ENCODE measurements around the gene GREM1. TPM values are rescaled to one million over a fixed set of nuclear protein-coding genes. Genes with fewer than 3 reads are reported as not detected.

The GREM1 gene
- total and polyA plus RNA-seq, 4 donors = 0.50 to 6.0 (median 1.5) TPM

DNA sequence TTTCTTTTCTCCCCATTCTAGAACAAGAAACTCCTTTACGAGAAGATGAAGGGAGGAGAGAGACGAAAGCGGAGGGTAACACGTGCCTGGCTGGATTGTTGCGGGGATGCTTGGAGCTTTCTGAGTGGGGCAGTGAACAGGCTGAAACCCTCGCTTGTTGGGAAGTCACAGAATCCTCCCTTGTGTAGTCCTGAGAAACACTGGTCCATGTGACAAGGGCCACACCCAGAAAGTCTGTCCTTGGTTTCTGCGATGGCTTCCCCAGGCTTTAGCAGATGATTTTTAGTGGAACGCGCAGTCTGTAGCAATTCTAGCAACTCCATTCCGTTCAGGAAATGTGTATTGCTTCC is 26.1 kb upstream of the GREM1 start:
- Histone ChIP-seq H3K27me3 (ENCODE audit: control insufficient read depth, insufficient read depth, low read length) (no peaks in the 10 kb centered on the region), H3K9me3 (ENCODE audit: control insufficient read depth, insufficient read depth, low read length) (no peaks in the 10 kb centered on the region), H3K4me1 (ENCODE audit: control insufficient read depth, insufficient read depth, low read length) (no peaks in the 10 kb centered on the region), H3K36me3 (ENCODE audit: control insufficient read depth, insufficient read depth, low read length) (peaks cover 3% of the 10 kb centered on the region), H3K4me3 (ENCODE audit: low read depth, low read length) (no peak overlapping the region), H3K27ac (ENCODE audit: low read depth, low read length) (no peak overlapping the region)
- DNase-seq (ENCODE audit: low read depth in 4 of 6, low spot score in 6 of 6) = no peak
- WGBS (ENCODE audit: insufficient coverage) = 94% methylated on average over 9 of the region's 10 CpGs

DNA sequence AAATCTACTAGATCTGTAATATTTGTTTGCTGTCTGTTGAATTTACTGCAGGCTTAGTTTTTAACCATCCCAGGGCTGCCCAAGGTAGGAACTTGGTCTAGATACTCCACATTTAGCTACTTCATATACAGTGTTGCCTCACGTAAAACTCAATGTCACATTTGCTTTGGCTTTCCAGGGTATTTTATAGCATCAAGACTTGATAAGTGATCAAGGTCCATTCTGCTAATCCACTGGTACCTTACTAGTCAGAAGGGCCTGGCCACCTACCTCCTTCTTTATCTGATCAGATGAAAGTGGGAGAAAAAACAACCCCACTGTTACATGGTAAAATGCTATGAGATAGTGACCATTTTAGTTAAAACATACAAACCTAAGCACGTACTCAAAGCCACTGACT is 25.5 kb upstream of the GREM1 start:
- no peaks in the 10 kb centered on the region for H3K4me1 ChIP-seq (ENCODE audit: control insufficient read depth, insufficient read depth, low read length)
- no peaks in the 10 kb centered on the region for H3K27me3 ChIP-seq (ENCODE audit: control insufficient read depth, insufficient read depth, low read length)
- H3K9me3 ChIP-seq (ENCODE audit: control insufficient read depth, insufficient read depth, low read length) = no peaks in the 10 kb centered on the region
- WGBS (ENCODE audit: insufficient coverage) = no CpG with 5 or more reads among the region's 2 CpGs
- no peak overlapping the region for H3K27ac ChIP-seq (ENCODE audit: low read depth, low read length)
- H3K36me3 ChIP-seq (ENCODE audit: control insufficient read depth, insufficient read depth, low read length) = peaks cover 3% of the 10 kb centered on the region
- no peak for DNase-seq (ENCODE audit: low read depth in 4 of 6, low spot score in 6 of 6)
- no peak overlapping the region for H3K4me3 ChIP-seq (ENCODE audit: low read depth, low read length)

DNA sequence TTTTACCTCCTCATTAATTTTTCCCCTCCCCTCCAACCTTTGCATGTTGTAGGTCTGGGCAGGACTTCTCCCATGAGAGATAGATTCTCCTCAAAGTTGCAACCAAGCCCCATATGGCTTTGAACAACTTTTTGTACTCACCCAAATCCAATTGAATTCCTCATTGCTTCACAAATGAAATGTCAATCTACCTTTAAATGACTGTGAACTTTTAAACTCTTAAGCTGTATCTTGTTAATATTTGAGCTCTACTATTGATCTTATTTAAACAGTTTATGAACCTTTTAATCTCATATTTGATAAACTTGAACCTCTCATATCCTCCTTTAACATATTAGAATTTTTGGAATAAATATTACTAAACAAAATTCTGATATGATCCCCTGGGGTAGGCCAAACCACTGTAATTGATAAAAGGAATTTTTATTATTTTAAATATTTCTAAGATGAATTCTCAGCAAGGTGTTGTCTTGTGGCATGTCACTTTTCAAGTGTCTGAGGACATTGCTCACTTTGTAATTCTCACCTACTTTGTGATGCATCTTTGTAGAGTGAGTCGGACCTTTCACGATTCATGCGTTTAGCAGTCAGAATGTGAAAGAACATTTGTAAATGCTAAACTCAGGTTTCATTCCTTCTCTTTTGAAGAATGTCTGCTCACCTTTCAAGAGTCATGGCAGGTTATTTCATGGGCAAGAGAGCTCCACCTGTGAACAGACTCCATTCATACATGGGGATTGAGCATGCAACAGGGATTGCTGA is 23.4 kb upstream of the GREM1 start:
- DNase-seq (ENCODE audit: low read depth in 4 of 6, low spot score in 6 of 6) = no peak
- no peaks in the 10 kb centered on the region for H3K27me3 ChIP-seq (ENCODE audit: control insufficient read depth, insufficient read depth, low read length)
- 80% methylated on average over 1 of the region's 3 CpGs for WGBS (ENCODE audit: insufficient coverage)
- no peaks in the 10 kb centered on the region for H3K4me1 ChIP-seq (ENCODE audit: control insufficient read depth, insufficient read depth, low read length)
- H3K4me3 ChIP-seq (ENCODE audit: low read depth, low read length) = no peak overlapping the region
- peaks cover 3% of the 10 kb centered on the region for H3K36me3 ChIP-seq (ENCODE audit: control insufficient read depth, insufficient read depth, low read length)
- no peak overlapping the region for H3K27ac ChIP-seq (ENCODE audit: low read depth, low read length)
- no peaks in the 10 kb centered on the region for H3K9me3 ChIP-seq (ENCODE audit: control insufficient read depth, insufficient read depth, low read length)

DNA sequence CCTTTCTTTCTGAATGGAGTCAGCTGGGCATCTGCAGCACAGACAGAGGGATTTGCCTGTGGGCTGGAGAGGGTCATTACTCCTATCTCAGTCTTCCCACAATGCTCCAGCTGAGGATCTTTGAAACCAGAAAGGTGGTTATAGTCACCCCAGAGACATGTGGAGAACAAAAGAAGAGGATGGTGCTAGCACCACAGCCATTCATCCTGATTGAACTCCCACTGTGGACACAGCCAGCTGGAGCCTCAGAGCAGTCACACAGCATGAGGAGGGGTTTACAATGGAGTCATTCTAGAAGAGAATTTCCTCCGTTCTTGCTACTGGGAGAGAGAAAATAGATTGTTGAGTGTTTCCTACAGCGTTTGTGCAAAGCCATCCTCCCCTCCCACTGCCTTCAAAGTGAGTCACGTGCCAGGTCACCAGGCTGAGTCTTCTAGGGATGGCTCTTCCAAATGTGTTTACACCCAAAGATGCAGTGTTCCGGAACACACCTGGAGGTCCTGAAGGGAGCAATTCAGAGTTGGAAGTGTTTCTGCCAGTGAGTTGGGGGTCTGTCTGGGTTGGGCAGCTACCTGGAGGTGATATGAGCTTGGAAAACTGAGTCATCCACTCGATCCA is 18.9 kb upstream of the GREM1 start:
- no peaks in the 10 kb centered on the region for H3K4me1 ChIP-seq (ENCODE audit: control insufficient read depth, insufficient read depth, low read length)
- H3K4me3 ChIP-seq (ENCODE audit: low read depth, low read length) = no peak overlapping the region
- no peak overlapping the region for H3K27ac ChIP-seq (ENCODE audit: low read depth, low read length)
- H3K9me3 ChIP-seq (ENCODE audit: control insufficient read depth, insufficient read depth, low read length) = no peaks in the 10 kb centered on the region
- WGBS (ENCODE audit: insufficient coverage) = 80% methylated on average over 3 of the region's 5 CpGs
- H3K36me3 ChIP-seq (ENCODE audit: control insufficient read depth, insufficient read depth, low read length) = no peaks in the 10 kb centered on the region
- no peaks in the 10 kb centered on the region for H3K27me3 ChIP-seq (ENCODE audit: control insufficient read depth, insufficient read depth, low read length)
- DNase-seq (ENCODE audit: low read depth in 4 of 6, low spot score in 6 of 6) = no peak

DNA sequence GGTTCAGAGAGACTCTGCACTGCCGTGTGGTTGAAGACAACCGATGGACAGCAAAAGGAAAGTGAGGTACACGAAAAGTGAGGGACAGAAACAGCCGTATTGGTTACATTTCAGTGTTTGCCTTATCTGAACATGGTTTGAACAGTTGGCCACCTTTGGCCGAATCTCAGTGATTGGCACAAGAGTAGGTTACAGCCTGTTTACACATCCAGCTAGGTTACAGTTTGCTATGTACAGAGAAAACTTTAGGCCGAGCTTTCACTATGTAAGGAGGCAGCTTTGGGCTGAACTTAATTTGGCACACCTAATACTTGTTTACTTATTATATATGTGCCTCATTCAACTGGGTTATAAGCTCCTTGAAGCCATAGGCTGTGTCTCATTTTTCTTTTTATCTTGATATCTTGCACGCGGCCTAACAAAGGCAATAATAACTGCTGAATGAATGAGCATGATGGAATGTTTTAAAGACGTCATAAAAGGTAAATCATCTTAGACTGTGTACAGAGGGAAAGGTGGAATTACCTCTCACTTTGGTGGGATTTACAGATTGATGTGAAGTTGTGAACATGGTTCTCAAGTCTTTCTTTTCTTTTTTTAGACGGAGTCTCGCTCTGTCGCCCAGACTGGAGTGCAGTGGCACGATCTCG is 17.2 kb upstream of the GREM1 start:
- Histone ChIP-seq H3K27me3 (ENCODE audit: control insufficient read depth, insufficient read depth, low read length) (no peaks in the 10 kb centered on the region), H3K9me3 (ENCODE audit: control insufficient read depth, insufficient read depth, low read length) (no peaks in the 10 kb centered on the region), H3K36me3 (ENCODE audit: control insufficient read depth, insufficient read depth, low read length) (no peaks in the 10 kb centered on the region), H3K27ac (ENCODE audit: low read depth, low read length) (no peak overlapping the region), H3K4me3 (ENCODE audit: low read depth, low read length) (no peak overlapping the region), H3K4me1 (ENCODE audit: control insufficient read depth, insufficient read depth, low read length) (no peaks in the 10 kb centered on the region)
- DNase-seq (ENCODE audit: low read depth in 4 of 6, low spot score in 6 of 6) = no peak
- 78% methylated on average over 7 of the region's 14 CpGs for WGBS (ENCODE audit: insufficient coverage)

DNA sequence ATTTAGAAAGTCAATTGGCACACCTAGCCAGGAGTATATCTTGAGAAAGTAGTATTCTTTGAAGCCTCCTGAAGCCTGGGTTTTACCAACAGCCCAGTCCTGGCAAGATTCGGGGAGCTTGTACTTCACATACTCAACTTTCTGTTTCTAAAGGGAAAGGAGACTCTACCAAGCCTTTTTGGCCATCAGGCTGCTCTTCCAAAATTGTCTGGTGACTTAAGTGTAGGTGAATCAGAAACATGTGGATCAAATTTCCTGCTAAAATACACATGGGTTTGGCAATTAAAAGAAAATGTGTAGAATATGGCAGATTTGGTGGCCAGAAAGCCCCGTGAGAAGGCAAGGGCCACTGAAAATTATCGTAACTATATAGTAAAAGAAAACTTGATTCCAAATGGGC is 15.9 kb upstream of the GREM1 start:
- H3K36me3 ChIP-seq (ENCODE audit: control insufficient read depth, insufficient read depth, low read length) = no peaks in the 10 kb centered on the region
- H3K27ac ChIP-seq (ENCODE audit: low read depth, low read length) = no peak overlapping the region
- no peaks in the 10 kb centered on the region for H3K9me3 ChIP-seq (ENCODE audit: control insufficient read depth, insufficient read depth, low read length)
- H3K4me1 ChIP-seq (ENCODE audit: control insufficient read depth, insufficient read depth, low read length) = no peaks in the 10 kb centered on the region
- H3K4me3 ChIP-seq (ENCODE audit: low read depth, low read length) = no peak overlapping the region
- no CpG with 5 or more reads among the region's 3 CpGs for WGBS (ENCODE audit: insufficient coverage)
- DNase-seq (ENCODE audit: low read depth in 4 of 6, low spot score in 6 of 6) = no peak
- H3K27me3 ChIP-seq (ENCODE audit: control insufficient read depth, insufficient read depth, low read length) = no peaks in the 10 kb centered on the region

DNA sequence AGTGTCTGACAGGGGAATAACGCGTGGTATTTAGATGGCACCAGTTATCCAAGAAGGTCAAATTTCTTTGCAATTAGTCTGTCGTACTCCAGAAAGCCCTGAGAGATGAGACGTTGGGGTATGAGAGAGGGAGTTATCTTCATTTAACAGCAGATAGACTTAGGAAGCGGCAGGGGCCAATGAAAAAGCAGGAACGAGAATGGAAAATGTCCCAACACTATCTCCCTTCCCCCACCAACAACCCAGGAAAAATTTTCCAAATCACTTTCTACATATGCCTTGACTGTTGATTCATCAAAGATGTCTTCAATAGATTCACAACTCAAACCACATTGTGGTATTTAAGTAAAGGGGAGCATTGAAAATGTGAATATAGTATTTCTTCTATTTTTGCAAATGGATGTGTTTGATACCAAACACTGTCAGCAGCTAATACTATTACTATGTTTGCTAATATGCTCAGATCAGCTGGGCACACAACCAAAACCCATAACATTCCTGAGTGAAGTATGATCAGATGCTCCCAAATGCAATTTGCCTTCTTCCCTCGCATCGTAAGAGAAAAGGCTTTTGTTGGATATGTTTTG is 13.3 kb upstream of the GREM1 start:
- no peaks in the 10 kb centered on the region for H3K4me1 ChIP-seq (ENCODE audit: control insufficient read depth, insufficient read depth, low read length)
- no peaks in the 10 kb centered on the region for H3K27me3 ChIP-seq (ENCODE audit: control insufficient read depth, insufficient read depth, low read length)
- no peaks in the 10 kb centered on the region for H3K9me3 ChIP-seq (ENCODE audit: control insufficient read depth, insufficient read depth, low read length)
- no CpG with 5 or more reads among the region's 8 CpGs for WGBS (ENCODE audit: insufficient coverage)
- no peak overlapping the region for H3K4me3 ChIP-seq (ENCODE audit: low read depth, low read length)
- no peaks in the 10 kb centered on the region for H3K36me3 ChIP-seq (ENCODE audit: control insufficient read depth, insufficient read depth, low read length)
- H3K27ac ChIP-seq (ENCODE audit: low read depth, low read length) = no peak overlapping the region
- peak in 1 of 6 donors; percentile 23 for DNase-seq (ENCODE audit: low read depth in 4 of 6, low spot score in 6 of 6)

DNA sequence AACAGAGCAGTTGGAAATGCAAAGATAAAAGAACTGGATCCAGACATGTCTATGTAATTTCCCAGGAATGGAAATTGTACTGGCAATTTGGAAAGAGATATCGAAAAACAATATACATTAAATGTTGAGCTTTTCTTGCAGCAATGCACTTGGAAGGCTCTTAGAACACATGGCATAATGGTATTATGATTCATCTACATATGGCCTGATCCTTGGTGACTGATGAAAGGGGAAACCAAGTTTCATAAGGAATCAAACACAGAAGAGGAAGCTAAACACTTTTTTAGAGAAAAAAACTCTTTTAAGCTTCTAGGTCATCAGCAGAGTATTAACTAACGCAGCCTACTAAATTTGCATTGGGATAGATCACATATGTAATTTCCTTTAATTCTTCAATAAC is 12.4 kb upstream of the GREM1 start:
- H3K4me3 ChIP-seq (ENCODE audit: low read depth, low read length) = no peak overlapping the region
- WGBS (ENCODE audit: insufficient coverage) = no CpG with 5 or more reads among the region's 2 CpGs
- no peak overlapping the region for H3K27ac ChIP-seq (ENCODE audit: low read depth, low read length)
- no peaks in the 10 kb centered on the region for H3K27me3 ChIP-seq (ENCODE audit: control insufficient read depth, insufficient read depth, low read length)
- DNase-seq (ENCODE audit: low read depth in 4 of 6, low spot score in 6 of 6) = peak in 1 of 6 donors; percentile 39
- H3K9me3 ChIP-seq (ENCODE audit: control insufficient read depth, insufficient read depth, low read length) = no peaks in the 10 kb centered on the region
- H3K4me1 ChIP-seq (ENCODE audit: control insufficient read depth, insufficient read depth, low read length) = no peaks in the 10 kb centered on the region
- H3K36me3 ChIP-seq (ENCODE audit: control insufficient read depth, insufficient read depth, low read length) = no peaks in the 10 kb centered on the region

DNA sequence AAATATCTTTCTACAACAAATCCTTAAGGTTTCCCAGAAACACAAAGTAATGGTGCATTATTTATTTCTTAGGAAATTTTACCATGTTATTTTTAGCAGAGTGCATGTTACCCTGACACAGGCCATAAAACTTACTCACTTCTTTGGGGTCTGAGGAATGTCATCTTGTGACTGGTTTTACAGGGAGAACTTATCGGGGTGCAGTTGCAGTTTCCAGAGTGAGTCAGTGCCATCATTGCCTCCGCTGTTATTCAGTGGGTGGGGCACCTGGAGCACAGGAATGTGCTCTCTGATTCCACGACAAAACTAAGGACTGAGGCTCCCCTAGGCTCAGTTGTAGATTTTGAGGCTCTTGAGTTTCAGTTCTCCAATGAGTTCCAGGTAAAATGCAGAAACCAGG is 11.1 kb upstream of the GREM1 start:
- no peaks in the 10 kb centered on the region for H3K36me3 ChIP-seq (ENCODE audit: control insufficient read depth, insufficient read depth, low read length)
- no peaks in the 10 kb centered on the region for H3K9me3 ChIP-seq (ENCODE audit: control insufficient read depth, insufficient read depth, low read length)
- no peaks in the 10 kb centered on the region for H3K4me1 ChIP-seq (ENCODE audit: control insufficient read depth, insufficient read depth, low read length)
- no peak overlapping the region for H3K27ac ChIP-seq (ENCODE audit: low read depth, low read length)
- no peak overlapping the region for H3K4me3 ChIP-seq (ENCODE audit: low read depth, low read length)
- H3K27me3 ChIP-seq (ENCODE audit: control insufficient read depth, insufficient read depth, low read length) = no peaks in the 10 kb centered on the region
- DNase-seq (ENCODE audit: low read depth in 4 of 6, low spot score in 6 of 6) = no peak
- 75% methylated on average over 3 of the region's 3 CpGs for WGBS (ENCODE audit: insufficient coverage)

Measured in spinal cord (tissue), 10 donors.